ENCODE data around the gene MEF2D. TPM values are rescaled to one million over a fixed set of nuclear protein-coding genes. Genes with fewer than 3 reads are reported as not detected.

The MEF2D gene
- total RNA-seq, 1 experiment from 2014 or later = 22.3 TPM

GRCh38 chr1:156421939-156422601, 78.5 kb downstream of the MEF2D start:
- Histone ChIP-seq H3K4me1 (ENCODE audit: low read length) (peaks cover 19% of the 10 kb centered on the region), H3K27me3 (ENCODE audit: low read length) (no peaks in the 10 kb centered on the region), H4K20me1 (ENCODE audit: insufficient read depth, low read depth, low read length) (no peaks in the 10 kb centered on the region), H3K4me2 (ENCODE audit: low read depth, low read length, poor library complexity, severe bottlenecking) (peak overlapping the region; percentile 50), H3K79me2 (ENCODE audit: low read length) (no peaks in the 10 kb centered on the region), H3K9ac (ENCODE audit: low read length) (no peak overlapping the region), H3K36me3 (ENCODE audit: insufficient read depth, low read length) (no peaks in the 10 kb centered on the region), H3K9me2 (replicated peaks; ENCODE audit: insufficient read depth, low read length) (no peaks in the 10 kb centered on the region), H3K9me3 (ENCODE audit: low read length) (no peaks in the 10 kb centered on the region), H3K4me3 (ENCODE audit: low read length) (peak overlapping the region; percentile 24; the same call in 1 of the 2 replicates), H2AFZ (ENCODE audit: low read length) (no peak overlapping the region), H3K27ac (ENCODE audit: low read length) (no peak overlapping the region)
- no peak for DNase-seq

- Histone ChIP-seq H3K27ac (ENCODE audit: low read length) (no peak overlapping the region), H2AFZ (ENCODE audit: low read length) (no peak overlapping the region), H3K27me3 (ENCODE audit: low read length) (no peaks in the 10 kb centered on the region), H3K79me2 (ENCODE audit: low read length) (no peaks in the 10 kb centered on the region), H3K4me1 (ENCODE audit: low read length) (peaks cover 19% of the 10 kb centered on the region), H3K9ac (ENCODE audit: low read length) (no peak overlapping the region), H3K36me3 (ENCODE audit: insufficient read depth, low read length) (no peaks in the 10 kb centered on the region), H3K9me2 (replicated peaks; ENCODE audit: insufficient read depth, low read length) (no peaks in the 10 kb centered on the region), H3K4me3 (ENCODE audit: low read length) (peak overlapping the region; percentile 24; the same call in 1 of the 2 replicates), H3K4me2 (ENCODE audit: low read depth, low read length, poor library complexity, severe bottlenecking) (peak overlapping the region; percentile 50), H3K9me3 (ENCODE audit: low read length) (no peaks in the 10 kb centered on the region), H4K20me1 (ENCODE audit: insufficient read depth, low read depth, low read length) (no peaks in the 10 kb centered on the region)
- peak; percentile 91 for DNase-seq
Observed at GRCh38 chr1:156421062-156421938, 79.3 kb downstream of the MEF2D start.

GRCh38 chr1:156420205-156421061, 80.1 kb downstream of the MEF2D start:
- H3K36me3 ChIP-seq (ENCODE audit: insufficient read depth, low read length) = no peaks in the 10 kb centered on the region
- H3K4me3 ChIP-seq (ENCODE audit: low read length) = peak overlapping the region; percentile 16; the same call in 1 of the 2 replicates
- H3K27me3 ChIP-seq (ENCODE audit: low read length) = no peaks in the 10 kb centered on the region
- peak overlapping the region; percentile 50 for H3K4me2 ChIP-seq (ENCODE audit: low read depth, low read length, poor library complexity, severe bottlenecking)
- no peak for DNase-seq
- no peaks in the 10 kb centered on the region for H3K79me2 ChIP-seq (ENCODE audit: low read length)
- no peak overlapping the region for H2AFZ ChIP-seq (ENCODE audit: low read length)
- no peaks in the 10 kb centered on the region for H3K9me3 ChIP-seq (ENCODE audit: low read length)
- H3K9ac ChIP-seq (ENCODE audit: low read length) = no peak overlapping the region
- no peaks in the 10 kb centered on the region for H3K9me2 ChIP-seq (replicated peaks; ENCODE audit: insufficient read depth, low read length)
- no peak overlapping the region for H3K27ac ChIP-seq (ENCODE audit: low read length)
- no peaks in the 10 kb centered on the region for H4K20me1 ChIP-seq (ENCODE audit: insufficient read depth, low read depth, low read length)
- H3K4me1 ChIP-seq (ENCODE audit: low read length) = peaks cover 19% of the 10 kb centered on the region

GRCh38 chr1:156419854-156420204, 80.7 kb downstream of the MEF2D start:
- H3K9me2 ChIP-seq (replicated peaks; ENCODE audit: insufficient read depth, low read length) = no peaks in the 10 kb centered on the region
- no peak overlapping the region for H3K9ac ChIP-seq (ENCODE audit: low read length)
- peak overlapping the region; percentile 50 for H3K4me2 ChIP-seq (ENCODE audit: low read depth, low read length, poor library complexity, severe bottlenecking)
- no peaks in the 10 kb centered on the region for H4K20me1 ChIP-seq (ENCODE audit: insufficient read depth, low read depth, low read length)
- no peaks in the 10 kb centered on the region for H3K27me3 ChIP-seq (ENCODE audit: low read length)
- H3K36me3 ChIP-seq (ENCODE audit: insufficient read depth, low read length) = no peaks in the 10 kb centered on the region
- no peak overlapping the region for H3K27ac ChIP-seq (ENCODE audit: low read length)
- H3K4me1 ChIP-seq (ENCODE audit: low read length) = peaks cover 19% of the 10 kb centered on the region
- no peaks in the 10 kb centered on the region for H3K9me3 ChIP-seq (ENCODE audit: low read length)
- H3K4me3 ChIP-seq (ENCODE audit: low read length) = peak overlapping the region; percentile 16; the same call in 1 of the 2 replicates
- no peak overlapping the region for H2AFZ ChIP-seq (ENCODE audit: low read length)
- DNase-seq = peak; percentile 60
- H3K79me2 ChIP-seq (ENCODE audit: low read length) = no peaks in the 10 kb centered on the region

- Histone ChIP-seq H3K9me2 (replicated peaks; ENCODE audit: insufficient read depth, low read length) (no peaks in the 10 kb centered on the region), H3K9me3 (ENCODE audit: low read length) (no peaks in the 10 kb centered on the region), H3K4me3 (ENCODE audit: low read length) (no peak overlapping the region), H3K36me3 (ENCODE audit: insufficient read depth, low read length) (no peaks in the 10 kb centered on the region), H3K79me2 (ENCODE audit: low read length) (no peaks in the 10 kb centered on the region), H3K27ac (ENCODE audit: low read length) (no peak overlapping the region), H3K4me1 (ENCODE audit: low read length) (peaks cover 19% of the 10 kb centered on the region), H3K27me3 (ENCODE audit: low read length) (no peaks in the 10 kb centered on the region), H3K9ac (ENCODE audit: low read length) (no peak overlapping the region), H2AFZ (ENCODE audit: low read length) (no peak overlapping the region), H3K4me2 (ENCODE audit: low read depth, low read length, poor library complexity, severe bottlenecking) (no peak overlapping the region), H4K20me1 (ENCODE audit: insufficient read depth, low read depth, low read length) (no peaks in the 10 kb centered on the region)
- DNase-seq = no peak
Observed at GRCh38 chr1:156418416-156419070, 82.0 kb downstream of the MEF2D start.

GRCh38 chr1:156417401-156418020, 83.1 kb downstream of the MEF2D start:
- H3K4me2 ChIP-seq (ENCODE audit: low read depth, low read length, poor library complexity, severe bottlenecking) = no peak overlapping the region
- peaks cover 23% of the 10 kb centered on the region for H3K4me1 ChIP-seq (ENCODE audit: low read length)
- no peak overlapping the region for H3K4me3 ChIP-seq (ENCODE audit: low read length)
- H3K27ac ChIP-seq (ENCODE audit: low read length) = no peak overlapping the region
- no peak overlapping the region for H3K9ac ChIP-seq (ENCODE audit: low read length)
- H4K20me1 ChIP-seq (ENCODE audit: insufficient read depth, low read depth, low read length) = no peaks in the 10 kb centered on the region
- no peak for DNase-seq
- H3K27me3 ChIP-seq (ENCODE audit: low read length) = no peaks in the 10 kb centered on the region; the same call in 1 of the 2 replicates
- H2AFZ ChIP-seq (ENCODE audit: low read length) = no peak overlapping the region
- H3K9me2 ChIP-seq (replicated peaks; ENCODE audit: insufficient read depth, low read length) = no peaks in the 10 kb centered on the region
- no peaks in the 10 kb centered on the region for H3K79me2 ChIP-seq (ENCODE audit: low read length)
- H3K9me3 ChIP-seq (ENCODE audit: low read length) = no peaks in the 10 kb centered on the region
- H3K36me3 ChIP-seq (ENCODE audit: insufficient read depth, low read length) = no peaks in the 10 kb centered on the region

GRCh38 chr1:156416993-156417392, 83.6 kb downstream of the MEF2D start:
- H3K27me3 ChIP-seq (ENCODE audit: low read length) = no peaks in the 10 kb centered on the region; the same call in 1 of the 2 replicates
- no peaks in the 10 kb centered on the region for H4K20me1 ChIP-seq (ENCODE audit: insufficient read depth, low read depth, low read length)
- no peaks in the 10 kb centered on the region for H3K9me3 ChIP-seq (ENCODE audit: low read length)
- peaks cover 23% of the 10 kb centered on the region for H3K4me1 ChIP-seq (ENCODE audit: low read length)
- H2AFZ ChIP-seq (ENCODE audit: low read length) = no peak overlapping the region
- no peaks in the 10 kb centered on the region for H3K9me2 ChIP-seq (replicated peaks; ENCODE audit: insufficient read depth, low read length)
- H3K27ac ChIP-seq (ENCODE audit: low read length) = no peak overlapping the region
- no peak overlapping the region for H3K4me3 ChIP-seq (ENCODE audit: low read length)
- no peaks in the 10 kb centered on the region for H3K36me3 ChIP-seq (ENCODE audit: insufficient read depth, low read length)
- no peaks in the 10 kb centered on the region for H3K79me2 ChIP-seq (ENCODE audit: low read length)
- no peak for DNase-seq
- no peak overlapping the region for H3K9ac ChIP-seq (ENCODE audit: low read length)
- no peak overlapping the region for H3K4me2 ChIP-seq (ENCODE audit: low read depth, low read length, poor library complexity, severe bottlenecking)

Measured in Karpas-422 (cell line).